Measurements from ENCODE around the gene FOXK1. TPM values are rescaled to one million over a fixed set of nuclear protein-coding genes. Genes with fewer than 3 reads are reported as not detected.

FOXK1 gene
- polyA plus RNA-seq, 3 donors = 0.33 to 16.8 (median 0.76) TPM

DNA sequence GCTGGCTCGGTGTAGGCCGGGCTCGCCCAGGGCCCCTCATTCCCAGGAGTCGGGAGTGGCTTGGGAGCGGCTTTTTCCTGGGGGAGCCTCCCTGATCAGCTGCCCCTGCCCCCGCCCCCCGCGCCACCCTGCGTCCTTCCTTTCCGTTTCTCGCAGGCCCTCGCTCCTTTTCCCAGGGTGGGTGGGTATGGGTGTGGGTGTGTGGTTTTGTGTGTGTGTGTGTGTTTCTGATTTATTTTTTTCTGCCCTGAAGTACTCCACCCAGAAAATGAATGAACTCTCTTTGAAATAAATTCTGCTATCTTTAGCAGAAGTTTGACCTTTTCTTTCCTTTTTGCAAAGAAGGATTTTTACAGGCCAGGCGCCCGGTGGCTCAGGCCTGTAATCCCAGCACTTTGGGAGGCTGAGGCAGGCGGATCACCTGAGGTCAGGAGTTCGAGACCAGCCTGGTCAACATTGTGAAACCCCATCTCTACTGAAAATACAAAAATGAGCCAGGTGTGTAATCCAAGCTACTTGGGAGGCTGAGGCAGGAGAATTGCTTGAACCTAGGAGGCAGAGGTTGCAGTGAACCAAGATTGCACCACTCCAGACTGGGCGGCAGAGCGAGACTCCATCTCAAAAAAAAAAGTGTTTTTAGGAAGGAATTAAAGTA lies 63.3 kb downstream of the FOXK1 start:
- peaks cover 40 to 43% of the 10 kb centered on the region in 2 donors for H3K4me1 ChIP-seq (ENCODE audit: control insufficient read depth in 1 of 2, insufficient read depth in 2 of 2, low read length in 2 of 2)
- intact Hi-C loops (cut with micrococcal nuclease) = loop anchor here in 1 of 2 donors (2.0 to 5.0 kb wide), 3 partner anchors 19 to 63 kb away; partner anchors contain the start of gene FOXK1
- H3K9ac ChIP-seq (ENCODE audit: insufficient read depth, low read length, poor library complexity, severe bottlenecking) = peak overlapping the region; percentile 60
- Mint-ChIP-seq H3K9me3 (peaks cover 0 to 3% (median 0%) of the 10 kb centered on the region in 7 donors), H3K27ac (peak overlapping the region; percentile 93 to 97 (median 97)), H3K36me3 (peaks cover 37 to 69% of the 10 kb centered on the region in 2 donors), H3K4me1 (peaks cover 41% of the 10 kb centered on the region), H3K27me3 (ENCODE audit: low read depth in 3 of 3) (peaks cover 0 to 2% (median 0%) of the 10 kb centered on the region in 3 donors), H3K4me3 (peak overlapping the region; percentile 76 to 88)
- H3K79me2 ChIP-seq (ENCODE audit: insufficient read depth, low read length) = peaks cover 77% of the 10 kb centered on the region
- no peaks in the 10 kb centered on the region for H3K27me3 ChIP-seq (ENCODE audit: control insufficient read depth in 2 of 2, insufficient read depth in 2 of 2, low read length in 2 of 2)
- peak overlapping the region; percentile 75 for H3K4me2 ChIP-seq (replicated peaks; ENCODE audit: extremely low read depth, low read length, poor library complexity, severe bottlenecking)
- TF ChIP-seq, protein P1, sequence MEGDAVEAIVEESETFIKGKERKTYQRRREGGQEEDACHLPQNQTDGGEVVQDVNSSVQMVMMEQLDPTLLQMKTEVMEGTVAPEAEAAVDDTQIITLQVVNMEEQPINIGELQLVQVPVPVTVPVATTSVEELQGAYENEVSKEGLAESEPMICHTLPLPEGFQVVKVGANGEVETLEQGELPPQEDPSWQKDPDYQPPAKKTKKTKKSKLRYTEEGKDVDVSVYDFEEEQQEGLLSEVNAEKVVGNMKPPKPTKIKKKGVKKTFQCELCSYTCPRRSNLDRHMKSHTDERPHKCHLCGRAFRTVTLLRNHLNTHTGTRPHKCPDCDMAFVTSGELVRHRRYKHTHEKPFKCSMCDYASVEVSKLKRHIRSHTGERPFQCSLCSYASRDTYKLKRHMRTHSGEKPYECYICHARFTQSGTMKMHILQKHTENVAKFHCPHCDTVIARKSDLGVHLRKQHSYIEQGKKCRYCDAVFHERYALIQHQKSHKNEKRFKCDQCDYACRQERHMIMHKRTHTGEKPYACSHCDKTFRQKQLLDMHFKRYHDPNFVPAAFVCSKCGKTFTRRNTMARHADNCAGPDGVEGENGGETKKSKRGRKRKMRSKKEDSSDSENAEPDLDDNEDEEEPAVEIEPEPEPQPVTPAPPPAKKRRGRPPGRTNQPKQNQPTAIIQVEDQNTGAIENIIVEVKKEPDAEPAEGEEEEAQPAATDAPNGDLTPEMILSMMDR (IDR thresholded peaks at IDR 0.05) = no peak
- no peaks in the 10 kb centered on the region for H3K9me3 ChIP-seq (replicated peaks in 1 of 2; ENCODE audit: control insufficient read depth in 1 of 2, insufficient read depth in 1 of 2, low read length in 2 of 2)
- peak overlapping the region; percentile 50 for H2AFZ ChIP-seq (ENCODE audit: insufficient read depth, low read depth, low read length, poor library complexity, severe bottlenecking)
- H3K36me3 ChIP-seq (replicated peaks in 1 of 2; ENCODE audit: control insufficient read depth in 1 of 2, insufficient read depth in 2 of 2, low read length in 2 of 2) = peaks cover 21 to 48% of the 10 kb centered on the region in 2 donors
- 0% methylated on average over 3 of the region's 18 CpGs for WGBS (ENCODE audit: insufficient coverage)
- H3K27ac ChIP-seq (ENCODE audit: low read depth in 1 of 2, low read length in 2 of 2) = peak overlapping the region; percentile 77 to 95
- no peak for DNase-seq
- peak overlapping the region; percentile 40 to 77 (median 62) for H3K4me3 ChIP-seq (replicated peaks in 1 of 3; ENCODE audit: low read depth in 2 of 3, low read length in 3 of 3)
- H4K20me1 ChIP-seq (ENCODE audit: insufficient read depth, low read length) = peaks cover 14% of the 10 kb centered on the region

DNA sequence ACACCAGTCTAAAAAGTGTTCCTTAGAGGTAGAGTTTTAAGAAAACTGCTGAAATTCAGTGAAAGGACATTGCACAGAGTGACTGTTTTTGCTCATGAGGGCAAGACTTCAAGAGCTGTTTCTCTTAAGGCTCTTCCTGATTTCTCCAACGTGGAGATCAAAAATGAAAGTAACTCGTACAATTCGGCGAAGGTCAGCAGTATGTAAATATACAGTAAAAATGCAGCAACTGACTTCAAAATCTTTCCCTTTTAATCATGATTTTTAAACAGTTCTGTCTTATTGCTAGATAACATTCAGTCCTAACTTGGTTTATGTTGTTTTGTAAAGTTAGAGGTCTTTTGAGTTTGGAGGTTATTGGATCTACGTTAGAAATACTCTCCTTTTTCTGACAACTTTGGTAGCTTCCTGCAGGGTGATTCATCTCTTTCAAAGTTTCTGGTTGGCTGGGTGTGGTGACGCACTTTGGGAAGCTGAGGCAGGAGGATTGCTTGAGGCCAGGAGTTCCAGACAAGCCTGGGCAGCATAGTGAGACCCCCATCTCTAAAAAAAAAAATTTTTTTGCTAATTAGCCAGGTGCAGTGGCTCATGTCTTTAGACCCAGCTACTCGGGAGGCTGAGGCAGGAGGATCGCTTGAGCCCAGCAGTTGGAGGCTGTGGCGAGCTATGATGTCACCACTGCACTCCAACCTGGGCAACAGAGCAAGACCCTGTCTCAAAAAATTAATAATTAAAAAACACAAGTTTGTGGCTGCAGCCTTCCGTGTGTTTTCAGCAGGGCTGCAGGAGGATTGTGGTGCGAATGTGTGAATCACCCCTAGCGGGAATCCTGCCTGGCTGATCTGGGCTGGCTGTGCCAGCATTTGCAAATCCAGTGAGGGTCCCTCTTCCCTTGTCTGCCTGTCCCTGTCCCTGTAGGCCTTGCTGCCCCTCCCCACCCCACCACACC lies 64.2 kb downstream of the FOXK1 start:
- H3K9me3 ChIP-seq (replicated peaks in 1 of 2; ENCODE audit: control insufficient read depth in 1 of 2, insufficient read depth in 1 of 2, low read length in 2 of 2) = no peaks in the 10 kb centered on the region
- peaks cover 0 to 2% (median 0%) of the 10 kb centered on the region in 3 donors for H3K27me3 Mint-ChIP-seq (ENCODE audit: low read depth in 3 of 3)
- H3K36me3 ChIP-seq (replicated peaks in 1 of 2; ENCODE audit: control insufficient read depth in 1 of 2, insufficient read depth in 2 of 2, low read length in 2 of 2) = peaks cover 18 to 43% of the 10 kb centered on the region in 2 donors
- no peaks in the 10 kb centered on the region for H3K27me3 ChIP-seq (ENCODE audit: control insufficient read depth in 2 of 2, insufficient read depth in 2 of 2, low read length in 2 of 2)
- DNase-seq = peak; percentile 70 to 78 (median 78)
- peaks cover 41% of the 10 kb centered on the region for H3K4me1 Mint-ChIP-seq
- peaks cover 16% of the 10 kb centered on the region for H4K20me1 ChIP-seq (ENCODE audit: insufficient read depth, low read length)
- H3K27ac ChIP-seq (ENCODE audit: low read depth in 1 of 2, low read length in 2 of 2) = peak overlapping the region; percentile 77 to 95
- peak overlapping the region; percentile 40 to 77 (median 62) for H3K4me3 ChIP-seq (replicated peaks in 1 of 3; ENCODE audit: low read depth in 2 of 3, low read length in 3 of 3)
- H3K4me3 Mint-ChIP-seq = peak overlapping the region; percentile 76 to 88
- H3K9me3 Mint-ChIP-seq = peaks cover 0 to 3% (median 0%) of the 10 kb centered on the region in 7 donors
- intact Hi-C loops (cut with micrococcal nuclease) = loop anchor here (2.0 to 5.0 kb wide), 4 partner anchors 19 to 105 kb away; partner anchors contain the start of gene FOXK1 (in 1 of the 2)
- H3K36me3 Mint-ChIP-seq = peaks cover 34 to 68% of the 10 kb centered on the region in 2 donors
- H3K9ac ChIP-seq (ENCODE audit: insufficient read depth, low read length, poor library complexity, severe bottlenecking) = peak overlapping the region; percentile 60
- TF ChIP-seq, protein P1 (IDR thresholded peaks at IDR 0.05) = no peak
- WGBS (ENCODE audit: insufficient coverage) = 75% methylated on average over 4 of the region's 12 CpGs
- H3K79me2 ChIP-seq (ENCODE audit: insufficient read depth, low read length) = peaks cover 73% of the 10 kb centered on the region
- peak overlapping the region; percentile 75 for H3K4me2 ChIP-seq (replicated peaks; ENCODE audit: extremely low read depth, low read length, poor library complexity, severe bottlenecking)
- H2AFZ ChIP-seq (ENCODE audit: insufficient read depth, low read depth, low read length, poor library complexity, severe bottlenecking) = peak overlapping the region; percentile 32
- peak overlapping the region; percentile 93 to 97 (median 97) for H3K27ac Mint-ChIP-seq
- H3K4me1 ChIP-seq (ENCODE audit: control insufficient read depth in 1 of 2, insufficient read depth in 2 of 2, low read length in 2 of 2) = peaks cover 40 to 43% of the 10 kb centered on the region in 2 donors
